ENCODE data around the gene FBXO31.

FBXO31 gene

DNA sequence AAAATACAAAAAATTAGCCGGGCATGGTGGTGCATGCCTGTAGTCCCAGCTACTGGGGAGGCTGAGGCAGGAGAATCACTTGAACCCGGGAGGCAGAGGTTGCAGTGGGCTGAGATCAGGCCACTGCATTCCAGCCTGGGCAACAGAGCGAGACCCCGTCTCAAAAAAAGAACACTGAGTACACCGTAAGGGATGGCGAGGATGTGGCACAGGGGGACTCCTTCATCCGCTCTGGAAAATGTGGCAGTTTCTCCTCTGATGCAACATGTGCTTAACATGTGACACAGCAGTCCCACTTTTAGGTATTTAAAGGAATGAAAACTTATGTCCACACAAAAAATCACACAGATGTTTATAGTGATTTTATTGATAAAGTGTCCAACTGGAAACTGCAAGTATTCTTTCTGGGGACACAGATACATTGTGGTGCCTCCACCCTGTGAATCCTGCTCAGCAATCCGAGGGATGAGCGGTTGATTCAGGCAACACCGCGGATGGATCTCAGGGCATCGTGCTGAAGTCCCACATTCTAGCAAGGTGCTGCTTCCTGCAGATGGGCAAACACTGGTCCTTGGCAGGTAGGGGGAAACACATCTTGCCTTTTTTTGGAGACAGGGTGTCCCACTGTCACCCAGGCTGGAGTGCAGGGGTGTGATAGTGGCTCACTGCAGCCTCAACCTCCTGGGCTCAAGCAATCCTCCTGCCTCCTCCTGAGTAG lies 62.9 kb downstream of the FBXO31 start:
- Histone ChIP-seq H3K27ac (ENCODE audit: low read depth, low read length) (no peak overlapping the region), H3K27me3 (ENCODE audit: control insufficient read depth, insufficient read depth, low read length) (no peaks in the 10 kb centered on the region), H3K4me1 (ENCODE audit: control insufficient read depth, insufficient read depth, low read length) (peaks cover 7% of the 10 kb centered on the region), H3K36me3 (ENCODE audit: control insufficient read depth, insufficient read depth, low read length) (no peaks in the 10 kb centered on the region), H3K4me3 (ENCODE audit: low read length) (no peak overlapping the region), H3K9ac (ENCODE audit: low read length) (no peak overlapping the region)

DNA sequence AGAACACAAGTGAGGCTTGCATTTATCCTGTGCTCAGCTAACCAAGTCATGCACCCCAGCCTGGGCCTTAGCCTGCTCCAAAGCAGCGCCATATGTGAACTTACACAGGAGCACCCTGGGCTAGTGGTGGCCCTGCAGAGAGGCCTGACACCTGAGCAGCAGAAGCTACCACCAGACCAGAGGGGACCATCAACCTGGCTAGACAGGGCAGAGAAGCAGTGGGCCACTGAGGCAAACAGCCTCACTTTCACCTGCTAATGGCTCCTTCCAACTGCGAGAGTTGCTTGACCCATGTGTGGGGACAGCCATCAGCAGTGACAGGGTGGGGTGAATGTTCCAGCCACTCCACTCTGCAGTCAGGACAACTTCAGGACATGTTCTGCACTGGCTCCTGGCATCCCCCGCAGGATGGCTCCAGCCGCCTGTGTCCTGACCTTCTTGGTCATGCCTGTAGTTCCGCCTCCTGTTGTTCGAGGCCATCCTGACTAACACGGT lies 63.5 kb downstream of the FBXO31 start:
- H3K27ac ChIP-seq (ENCODE audit: low read depth, low read length), result no peak overlapping the region
- H3K27me3 ChIP-seq (ENCODE audit: control insufficient read depth, insufficient read depth, low read length), result no peaks in the 10 kb centered on the region
- no peak overlapping the region for H3K4me3 ChIP-seq (ENCODE audit: low read length)
- H3K9ac ChIP-seq (ENCODE audit: low read length), result no peak overlapping the region
- H3K36me3 ChIP-seq (ENCODE audit: control insufficient read depth, insufficient read depth, low read length), result no peaks in the 10 kb centered on the region
- H3K4me1 ChIP-seq (ENCODE audit: control insufficient read depth, insufficient read depth, low read length), result peaks cover 7% of the 10 kb centered on the region

DNA sequence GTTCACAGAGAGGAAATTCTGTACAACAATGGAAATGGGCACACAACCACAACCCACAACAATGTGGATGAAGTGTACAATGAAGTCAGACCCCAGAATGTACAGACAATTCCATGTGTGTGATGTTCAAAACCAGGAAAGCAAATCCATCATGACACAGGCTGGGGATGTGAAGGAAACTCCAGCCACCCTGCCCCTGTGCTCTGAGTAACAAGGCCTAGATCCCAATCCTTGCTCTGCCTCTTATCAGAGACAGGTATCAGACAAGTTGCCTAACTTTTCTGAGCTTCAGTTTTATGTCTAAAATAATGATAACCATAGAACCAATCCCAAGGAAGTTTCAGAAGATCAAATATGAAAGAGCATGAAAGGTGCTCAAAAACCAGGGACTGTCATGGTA lies 64.6 kb downstream of the FBXO31 start:
- no peak overlapping the region for H3K4me3 ChIP-seq (ENCODE audit: low read length)
- H3K27me3 ChIP-seq (ENCODE audit: control insufficient read depth, insufficient read depth, low read length), result no peaks in the 10 kb centered on the region
- no peaks in the 10 kb centered on the region for H3K36me3 ChIP-seq (ENCODE audit: control insufficient read depth, insufficient read depth, low read length)
- no peak overlapping the region for H3K27ac ChIP-seq (ENCODE audit: low read depth, low read length)
- H3K9ac ChIP-seq (ENCODE audit: low read length), result no peak overlapping the region
- peaks cover 7% of the 10 kb centered on the region for H3K4me1 ChIP-seq (ENCODE audit: control insufficient read depth, insufficient read depth, low read length)

DNA sequence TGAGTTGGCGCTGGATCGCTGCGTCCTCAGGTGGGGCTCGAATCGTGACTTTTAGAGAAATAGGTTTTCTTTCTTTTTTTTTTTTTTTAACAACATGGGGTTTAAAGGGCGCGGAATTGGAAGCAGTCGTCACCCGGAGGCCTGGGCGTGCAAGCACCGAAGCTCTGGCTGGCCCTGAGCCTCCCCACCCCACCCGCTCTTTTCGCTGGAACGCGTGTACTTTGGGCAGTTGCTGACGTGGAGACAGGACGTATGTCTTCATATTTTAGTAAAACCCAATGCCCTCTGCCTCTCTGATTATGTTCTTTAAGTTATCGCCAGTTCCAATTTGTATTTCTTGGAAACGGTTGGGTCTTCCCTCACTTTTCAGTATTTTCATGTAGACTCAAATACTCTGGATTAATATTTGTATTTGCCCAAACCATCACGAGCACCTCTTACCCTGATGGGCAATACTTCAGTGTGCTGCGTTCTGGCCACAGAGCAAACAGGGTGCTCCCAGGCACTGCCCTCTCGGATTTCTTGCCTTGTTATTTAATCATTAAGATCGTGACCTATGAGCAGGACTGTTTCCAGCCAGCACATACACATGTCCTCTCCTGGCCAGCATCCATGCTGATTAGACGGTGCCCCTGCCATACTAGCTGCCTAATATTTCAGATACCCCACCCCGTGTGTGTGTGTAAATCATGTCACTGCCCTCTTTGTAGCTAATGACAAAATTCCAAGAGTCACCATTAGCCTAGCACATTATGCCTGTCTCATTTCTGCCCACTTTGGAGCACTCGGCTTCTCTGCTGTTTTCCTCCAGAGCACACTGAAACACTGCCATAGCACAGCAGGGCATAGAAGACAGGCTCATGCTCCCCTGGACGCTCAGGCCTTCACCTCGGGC lies 65.6 kb downstream of the FBXO31 start:
- Histone ChIP-seq H3K4me1 (ENCODE audit: control insufficient read depth, insufficient read depth, low read length) (peaks cover 7% of the 10 kb centered on the region), H3K36me3 (ENCODE audit: control insufficient read depth, insufficient read depth, low read length) (no peaks in the 10 kb centered on the region), H3K9ac (ENCODE audit: low read length) (peak overlapping the region; percentile 81), H3K27ac (ENCODE audit: low read depth, low read length) (peak overlapping the region; percentile 83), H3K4me3 (ENCODE audit: low read length) (peak overlapping the region; percentile 79), H3K27me3 (ENCODE audit: control insufficient read depth, insufficient read depth, low read length) (no peaks in the 10 kb centered on the region)

DNA sequence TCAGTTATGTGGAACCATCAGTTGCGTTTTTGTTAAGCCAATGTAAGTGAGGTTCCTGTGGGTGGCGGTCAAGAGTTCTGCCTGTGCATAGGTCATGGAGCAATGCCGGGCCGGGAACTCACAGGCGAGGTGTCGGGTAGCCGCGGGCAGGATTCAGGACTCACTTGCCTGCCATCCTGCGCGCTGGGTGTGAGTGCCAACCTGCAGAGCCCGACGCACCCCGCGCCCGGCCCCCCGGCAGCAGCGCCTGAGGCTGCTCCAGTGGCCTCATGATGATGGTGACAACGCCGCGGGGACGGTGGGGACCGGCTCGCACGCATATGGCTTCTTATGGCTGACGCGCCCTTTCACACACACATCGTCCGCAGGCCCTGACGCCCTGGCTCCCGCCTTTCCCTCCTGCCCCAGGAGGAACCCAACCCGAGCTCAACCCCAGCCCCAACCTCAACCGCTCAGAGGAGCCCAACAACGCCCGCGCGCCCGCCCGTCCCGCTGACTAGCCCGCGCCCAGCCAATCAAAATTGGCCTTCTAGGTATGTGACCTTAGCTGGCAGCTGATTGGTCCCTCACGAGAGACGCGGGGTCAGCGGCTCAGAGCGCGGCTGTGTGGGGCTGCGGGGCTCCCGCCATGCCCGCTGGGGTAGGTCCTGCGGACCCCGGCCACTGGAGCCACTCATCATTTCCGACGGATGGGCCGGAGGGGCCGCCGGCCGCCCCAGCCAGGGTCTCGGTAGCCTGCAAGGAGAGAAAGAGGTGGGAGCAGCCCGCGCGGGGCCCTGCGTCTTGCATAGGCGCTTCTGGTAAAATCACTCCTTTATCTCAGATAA lies 66.4 kb downstream of the FBXO31 start, which contains the start of gene C16orf95:
Gene C16orf95 (minus strand): TSS at position 470 of the 827 bp plus-strand sequence. CDS start 150 bp downstream, at position 320.
- Histone ChIP-seq H3K36me3 (ENCODE audit: control insufficient read depth, insufficient read depth, low read length) (no peaks in the 10 kb centered on the region), H3K4me1 (ENCODE audit: control insufficient read depth, insufficient read depth, low read length) (peaks cover 7% of the 10 kb centered on the region), H3K27ac (ENCODE audit: low read depth, low read length) (peak within 1 kb of the TSS; percentile 83), H3K4me3 (ENCODE audit: low read length) (peak within 1 kb of the TSS; percentile 79), H3K27me3 (ENCODE audit: control insufficient read depth, insufficient read depth, low read length) (no peaks in the 10 kb centered on the region), H3K9ac (ENCODE audit: low read length) (peak within 1 kb of the TSS; percentile 81)

DNA sequence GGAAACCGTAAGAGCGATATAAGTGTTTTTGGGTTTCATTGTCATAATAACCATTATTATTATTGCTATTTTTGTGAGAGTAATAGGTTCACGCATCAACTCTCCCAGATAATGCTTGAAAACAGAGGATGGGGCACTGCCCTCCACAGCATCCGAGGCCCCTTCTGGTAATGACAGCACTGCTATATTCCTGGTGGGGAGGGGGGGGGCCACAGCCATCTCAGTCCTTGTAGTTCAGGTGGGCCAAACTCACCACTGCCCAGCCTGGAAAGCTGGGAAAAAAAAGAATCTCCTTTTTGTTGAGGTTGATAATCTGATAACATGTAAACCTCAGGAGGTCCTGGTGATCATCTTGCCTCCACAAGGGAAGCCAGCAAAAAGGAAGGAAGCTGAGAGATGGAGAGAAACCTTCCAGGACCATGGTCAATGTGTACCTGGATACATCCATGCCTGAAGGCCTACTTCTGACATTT lies 67.1 kb downstream of the FBXO31 start:
- H3K27me3 ChIP-seq (ENCODE audit: control insufficient read depth, insufficient read depth, low read length), result no peaks in the 10 kb centered on the region
- peaks cover 7% of the 10 kb centered on the region for H3K4me1 ChIP-seq (ENCODE audit: control insufficient read depth, insufficient read depth, low read length)
- peak overlapping the region; percentile 83 for H3K27ac ChIP-seq (ENCODE audit: low read depth, low read length)
- H3K36me3 ChIP-seq (ENCODE audit: control insufficient read depth, insufficient read depth, low read length), result no peaks in the 10 kb centered on the region
- no peak overlapping the region for H3K9ac ChIP-seq (ENCODE audit: low read length)
- H3K4me3 ChIP-seq (ENCODE audit: low read length), result peak overlapping the region; percentile 79

DNA sequence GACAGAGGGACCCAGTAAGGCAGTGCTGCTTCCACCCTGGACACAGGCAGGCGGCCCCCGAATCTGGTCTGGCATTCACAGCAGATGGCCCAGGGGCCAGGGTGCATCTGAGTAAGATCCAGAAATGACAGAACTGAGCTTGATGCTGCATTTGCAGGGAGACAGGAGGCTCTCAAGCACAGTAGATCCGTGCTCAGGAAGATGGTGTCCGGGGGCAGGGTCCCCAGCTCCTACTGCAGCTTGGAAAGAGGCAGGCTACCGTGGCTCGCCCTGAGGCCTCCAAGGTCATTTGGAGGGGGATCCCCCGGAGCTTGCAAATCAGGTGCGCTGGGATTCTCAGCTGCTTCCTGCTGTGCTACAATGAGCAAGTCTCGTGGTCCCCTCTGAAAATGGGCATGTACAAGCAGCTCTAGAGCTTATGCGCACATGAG lies 68.6 kb downstream of the FBXO31 start:
- no peak overlapping the region for H3K27ac ChIP-seq (ENCODE audit: low read depth, low read length)
- no peaks in the 10 kb centered on the region for H3K27me3 ChIP-seq (ENCODE audit: control insufficient read depth, insufficient read depth, low read length)
- H3K36me3 ChIP-seq (ENCODE audit: control insufficient read depth, insufficient read depth, low read length), result no peaks in the 10 kb centered on the region
- no peak overlapping the region for H3K9ac ChIP-seq (ENCODE audit: low read length)
- peaks cover 7% of the 10 kb centered on the region for H3K4me1 ChIP-seq (ENCODE audit: control insufficient read depth, insufficient read depth, low read length)
- H3K4me3 ChIP-seq (ENCODE audit: low read length), result no peak overlapping the region

DNA sequence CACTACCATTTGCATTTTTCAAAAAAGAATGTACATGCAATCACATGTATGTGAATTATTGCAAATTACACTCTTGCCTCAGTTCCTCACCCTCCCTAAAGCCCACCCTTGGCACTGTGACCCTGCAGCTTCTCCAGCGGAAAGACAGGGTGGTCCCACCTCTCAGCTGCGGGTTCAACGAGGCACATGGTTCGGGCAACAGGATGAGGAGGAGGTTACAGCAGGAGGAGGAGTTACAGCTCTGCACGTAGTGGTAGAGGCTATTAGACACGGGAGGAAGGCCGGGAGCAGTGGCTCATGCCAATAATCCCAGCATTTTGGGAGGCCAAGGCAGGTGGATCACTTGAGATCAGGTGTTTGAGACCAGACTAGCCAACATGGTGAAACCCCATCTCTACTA lies 71.6 kb downstream of the FBXO31 start:
- no peak overlapping the region for H3K4me3 ChIP-seq (ENCODE audit: low read length)
- no peaks in the 10 kb centered on the region for H3K27me3 ChIP-seq (ENCODE audit: control insufficient read depth, insufficient read depth, low read length)
- H3K4me1 ChIP-seq (ENCODE audit: control insufficient read depth, insufficient read depth, low read length), result no peaks in the 10 kb centered on the region
- H3K36me3 ChIP-seq (ENCODE audit: control insufficient read depth, insufficient read depth, low read length), result no peaks in the 10 kb centered on the region
- no peak overlapping the region for H3K9ac ChIP-seq (ENCODE audit: low read length)
- no peak overlapping the region for H3K27ac ChIP-seq (ENCODE audit: low read depth, low read length)

DNA sequence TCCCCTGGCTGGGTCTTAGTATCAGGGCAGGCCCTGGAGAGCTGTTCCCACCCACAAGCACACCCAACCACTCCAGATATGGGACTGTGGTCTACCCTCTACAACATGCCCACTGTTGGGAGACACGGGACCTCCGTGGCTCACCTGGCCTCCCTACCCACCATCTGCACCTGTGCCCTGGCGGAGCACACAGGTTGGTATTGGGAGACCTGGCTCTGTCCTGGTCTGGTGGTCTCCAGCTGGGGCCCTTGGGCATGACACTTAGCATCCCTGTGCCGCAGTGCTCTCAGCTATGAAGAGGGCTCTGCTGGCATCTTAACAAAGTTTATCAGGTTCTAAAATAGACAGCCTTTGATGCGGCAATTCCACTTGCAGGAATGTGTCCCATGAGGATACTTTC lies 72.2 kb downstream of the FBXO31 start:
- Histone ChIP-seq H3K4me1 (ENCODE audit: control insufficient read depth, insufficient read depth, low read length) (no peaks in the 10 kb centered on the region), H3K9ac (ENCODE audit: low read length) (no peak overlapping the region), H3K36me3 (ENCODE audit: control insufficient read depth, insufficient read depth, low read length) (no peaks in the 10 kb centered on the region), H3K4me3 (ENCODE audit: low read length) (no peak overlapping the region), H3K27ac (ENCODE audit: low read depth, low read length) (no peak overlapping the region), H3K27me3 (ENCODE audit: control insufficient read depth, insufficient read depth, low read length) (no peaks in the 10 kb centered on the region)

DNA sequence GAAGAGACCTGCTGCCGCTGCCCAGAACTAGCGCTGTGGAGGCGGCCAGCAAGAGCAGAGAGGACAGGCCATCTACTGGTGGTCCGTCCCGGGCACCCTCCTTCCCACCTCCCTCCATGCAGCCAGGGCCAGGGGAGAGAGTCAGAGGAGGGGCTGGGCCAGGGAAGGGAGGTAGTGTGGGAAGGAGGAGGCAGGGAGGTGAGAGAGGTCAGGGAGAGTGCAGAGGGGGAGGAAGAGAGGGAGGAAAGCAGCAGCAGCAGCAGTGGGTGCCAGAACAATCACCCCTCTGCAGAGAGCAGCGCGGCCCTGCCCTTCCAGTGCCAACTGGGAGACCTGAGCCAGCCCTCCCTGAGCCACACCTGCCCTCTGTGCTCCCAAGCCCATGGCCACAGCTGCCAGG lies 73.0 kb downstream of the FBXO31 start:
- no peaks in the 10 kb centered on the region for H3K36me3 ChIP-seq (ENCODE audit: control insufficient read depth, insufficient read depth, low read length)
- H3K9ac ChIP-seq (ENCODE audit: low read length), result no peak overlapping the region
- H3K27ac ChIP-seq (ENCODE audit: low read depth, low read length), result no peak overlapping the region
- H3K27me3 ChIP-seq (ENCODE audit: control insufficient read depth, insufficient read depth, low read length), result no peaks in the 10 kb centered on the region
- H3K4me1 ChIP-seq (ENCODE audit: control insufficient read depth, insufficient read depth, low read length), result no peaks in the 10 kb centered on the region
- no peak overlapping the region for H3K4me3 ChIP-seq (ENCODE audit: low read length)

DNA sequence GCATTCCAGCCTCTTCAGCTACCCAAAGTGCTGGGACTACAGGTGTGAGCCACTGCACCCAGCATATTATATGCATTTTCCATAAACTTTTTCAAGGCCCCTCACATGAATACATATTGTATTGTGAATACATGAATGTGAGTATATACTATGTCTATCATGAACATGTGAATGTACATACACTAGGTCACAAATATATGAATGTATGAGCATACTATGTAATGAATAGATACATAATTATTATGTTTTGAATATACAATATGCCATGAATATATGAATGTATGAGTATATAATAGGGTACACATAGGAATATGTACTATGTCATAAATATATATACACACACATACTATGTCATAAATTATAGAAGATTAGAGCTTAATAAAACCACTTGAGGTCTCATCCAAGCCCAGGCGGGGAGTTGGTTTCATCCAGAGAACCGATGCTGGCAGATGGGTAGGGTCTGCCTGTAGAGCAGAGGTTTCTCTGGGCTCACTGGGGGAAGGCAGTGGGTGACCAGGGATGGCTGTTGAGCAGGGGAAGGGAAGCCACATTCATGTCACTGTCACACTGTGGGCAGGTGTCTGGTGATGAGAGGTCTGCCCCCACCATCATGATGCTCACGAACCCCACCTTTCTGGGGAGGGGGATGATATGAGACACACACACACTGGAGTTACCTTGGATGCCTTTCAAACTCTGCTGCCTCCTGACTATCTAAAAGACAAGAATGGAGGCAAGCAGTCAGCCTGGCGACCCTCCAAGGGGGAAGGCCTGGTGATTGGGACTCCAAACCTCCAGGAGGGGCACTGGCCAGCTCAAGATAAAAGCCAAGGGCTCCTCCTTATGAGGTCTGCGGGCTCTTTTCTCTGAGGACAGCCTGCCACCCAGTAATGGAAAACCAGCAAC lies 73.7 kb downstream of the FBXO31 start:
- Histone ChIP-seq H3K36me3 (ENCODE audit: control insufficient read depth, insufficient read depth, low read length) (no peaks in the 10 kb centered on the region), H3K4me3 (ENCODE audit: low read length) (no peak overlapping the region), H3K4me1 (ENCODE audit: control insufficient read depth, insufficient read depth, low read length) (no peaks in the 10 kb centered on the region), H3K27me3 (ENCODE audit: control insufficient read depth, insufficient read depth, low read length) (no peaks in the 10 kb centered on the region), H3K9ac (ENCODE audit: low read length) (no peak overlapping the region), H3K27ac (ENCODE audit: low read depth, low read length) (no peak overlapping the region)

Data from rectal smooth muscle tissue (tissue), 1 donor.